Fibroblast of skin of left biceps (primary cell): ENCODE data around the gene GATD1.

Experiments used
- DNase-seq, 2 experiments: peaks; one replicate each; pipeline ENCODE4 v3.0.0-alpha.2; 2013; ENCODE audit warnings: low read depth in 2 of 2

GATD1 gene

DNA sequence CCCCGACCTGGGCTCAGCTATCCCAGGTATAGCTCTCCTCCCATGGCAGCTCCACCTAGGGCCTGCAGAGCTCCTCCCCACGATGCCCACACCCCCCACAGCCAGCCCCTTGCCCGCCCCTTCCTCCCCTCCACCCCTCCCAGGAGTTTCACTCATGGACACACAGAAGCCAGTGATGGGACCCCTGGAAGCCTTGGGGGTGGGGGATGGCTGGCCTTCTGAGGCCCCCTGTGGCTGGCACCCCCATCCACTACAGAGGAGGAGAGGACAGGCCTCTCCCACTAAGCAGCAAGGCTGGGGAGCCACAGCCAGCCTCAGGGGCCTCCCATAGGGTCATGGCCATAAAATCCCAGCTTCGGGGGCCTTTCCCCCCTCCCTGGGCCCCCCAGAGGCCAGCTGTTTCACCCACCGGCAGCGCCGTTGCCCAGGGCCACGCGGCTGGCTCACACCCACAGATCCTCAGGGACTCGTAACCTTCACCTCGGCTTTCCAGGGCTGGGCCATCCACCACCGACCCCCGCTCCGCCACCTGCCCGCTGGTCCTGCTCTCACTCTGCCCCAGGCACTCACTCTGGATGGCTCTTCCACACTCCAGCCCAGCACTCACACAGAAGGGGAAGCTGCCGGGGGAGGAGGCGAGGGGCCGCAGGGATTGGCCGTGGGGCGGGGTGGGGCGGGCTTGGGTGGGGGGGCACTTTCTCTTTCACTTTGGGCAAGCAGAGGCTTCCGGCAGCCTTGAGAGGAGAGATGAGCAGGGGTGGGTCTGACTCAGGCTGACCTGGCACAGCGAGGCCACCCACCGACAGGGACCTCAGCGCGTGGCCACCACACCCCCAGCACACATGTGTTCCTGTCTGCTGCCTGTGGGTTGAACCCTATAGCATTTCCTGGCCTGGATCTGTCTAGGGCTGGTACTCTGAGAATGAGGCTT lies 18.6 kb upstream of the GATD1 start:
- peak in 1 of 2 experiments; percentile 36 for DNase-seq

DNA sequence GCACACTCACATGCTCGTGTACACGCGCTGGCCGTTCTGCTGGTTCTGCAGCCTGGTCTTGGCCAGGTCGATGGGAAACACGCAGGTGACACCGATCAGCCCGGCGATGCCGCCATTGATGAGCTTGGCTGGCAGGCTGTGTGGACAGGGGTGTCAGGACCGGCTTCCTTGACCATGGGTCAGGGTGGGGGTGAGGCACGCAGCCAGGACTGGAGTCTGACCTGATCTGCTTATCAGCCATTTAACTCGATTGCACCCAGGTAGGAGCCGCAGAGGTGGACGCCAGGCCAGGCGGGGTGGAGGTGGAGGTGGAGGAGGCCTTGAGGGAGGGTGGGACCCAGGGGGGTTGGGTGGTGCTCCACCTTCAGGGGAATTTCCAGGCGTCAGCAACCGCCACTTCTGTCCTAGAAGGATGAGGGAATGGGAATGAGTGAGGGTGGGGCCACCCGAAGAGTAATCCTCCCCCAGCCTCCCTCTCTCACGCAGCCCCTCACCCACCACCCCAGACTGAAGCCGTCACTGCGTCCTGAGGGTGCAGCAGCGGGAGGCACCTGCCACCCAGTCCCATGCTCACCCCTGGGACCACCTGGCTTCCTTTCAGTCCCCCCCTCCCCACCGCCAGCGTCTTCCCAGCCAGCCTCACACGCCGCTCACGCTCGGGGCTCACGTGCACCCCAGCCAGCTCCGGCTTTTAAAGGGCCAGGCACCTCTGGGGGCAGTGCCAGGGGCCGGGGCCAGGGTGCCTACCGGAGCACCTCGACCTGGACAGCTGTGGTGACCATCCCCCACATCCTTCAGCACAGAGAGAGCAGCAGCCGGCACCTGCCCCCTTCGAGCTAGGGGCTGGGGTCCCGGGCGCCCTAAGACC lies 17.7 kb upstream of the GATD1 start:
- no peak for DNase-seq

DNA sequence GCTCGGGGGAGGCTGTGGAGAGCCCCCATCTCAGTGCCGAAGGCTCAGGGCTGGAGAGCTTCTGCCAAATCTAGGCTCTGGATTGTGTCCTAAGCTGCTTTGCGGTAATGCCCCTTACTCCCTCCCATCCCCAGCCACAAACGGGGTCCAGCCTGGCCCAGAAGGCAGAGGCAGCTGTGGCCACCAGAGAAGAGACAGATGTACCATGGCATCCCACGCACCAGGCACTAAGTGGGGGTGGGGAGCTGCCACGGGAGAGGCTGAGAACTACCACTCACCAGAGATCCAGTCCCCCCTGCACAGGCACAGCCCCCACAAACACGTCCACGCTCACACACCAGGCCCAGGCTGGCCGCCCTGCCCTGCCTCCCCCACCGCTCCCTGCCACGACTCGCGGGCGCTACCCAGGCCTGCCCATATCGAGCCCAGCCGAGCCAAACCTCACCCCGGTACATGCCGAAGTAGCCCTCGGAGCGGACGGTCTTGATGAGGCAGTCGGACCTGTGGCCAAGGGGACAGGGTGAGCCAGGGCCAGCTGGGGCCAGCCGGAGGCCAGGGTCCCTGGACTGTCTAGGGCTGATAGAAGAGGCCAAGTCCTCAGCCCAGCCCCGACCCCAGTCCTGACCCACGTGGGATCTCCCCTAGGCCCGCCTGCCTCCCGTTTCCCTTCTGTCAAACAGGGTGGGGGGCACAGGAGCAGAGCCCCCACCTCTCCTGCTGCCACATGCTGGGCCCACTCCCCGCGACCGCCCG lies 16.9 kb upstream of the GATD1 start:
- DNase-seq, result no peak

DNA sequence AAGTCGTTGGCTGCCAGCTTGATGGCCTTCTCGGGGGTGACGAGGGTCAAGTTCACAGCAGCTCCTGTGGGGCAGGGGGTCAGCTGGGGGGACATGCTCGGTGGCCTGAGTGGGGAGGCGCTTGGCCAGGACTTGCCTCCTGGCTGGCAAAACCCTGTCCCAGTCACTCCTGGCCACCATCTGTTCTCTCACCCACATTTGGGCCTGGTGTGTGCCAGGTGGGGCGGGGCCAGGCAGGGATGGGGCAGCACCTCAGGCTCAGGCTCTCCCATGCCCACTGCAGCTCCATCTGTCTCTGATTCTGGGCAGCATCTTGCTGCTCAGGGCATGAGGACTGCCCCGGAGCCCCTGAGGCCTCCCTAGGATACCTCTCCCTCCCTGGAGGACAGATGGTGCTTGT lies 16.3 kb upstream of the GATD1 start:
- no peak for DNase-seq

DNA sequence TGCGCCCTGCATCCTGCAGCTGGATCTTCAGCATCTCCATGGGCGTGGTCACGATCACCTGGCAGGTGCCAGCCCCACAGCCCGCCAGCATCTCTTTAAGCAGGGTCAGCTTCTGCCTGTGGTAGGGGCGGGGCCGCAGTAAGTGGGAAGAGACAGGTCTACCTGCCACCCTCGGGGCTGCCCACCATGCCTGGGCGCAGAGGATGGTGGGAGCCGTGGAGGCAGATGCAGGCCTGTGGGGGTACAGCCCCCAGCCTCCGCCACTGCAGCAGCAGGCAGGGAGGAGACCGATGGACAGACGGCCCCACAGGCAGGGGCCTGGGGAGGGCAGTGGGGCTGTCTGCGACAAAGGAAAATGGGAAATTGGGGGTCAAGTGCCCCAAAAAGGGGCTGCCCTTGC lies 15.6 kb upstream of the GATD1 start:
- no peak for DNase-seq

DNA sequence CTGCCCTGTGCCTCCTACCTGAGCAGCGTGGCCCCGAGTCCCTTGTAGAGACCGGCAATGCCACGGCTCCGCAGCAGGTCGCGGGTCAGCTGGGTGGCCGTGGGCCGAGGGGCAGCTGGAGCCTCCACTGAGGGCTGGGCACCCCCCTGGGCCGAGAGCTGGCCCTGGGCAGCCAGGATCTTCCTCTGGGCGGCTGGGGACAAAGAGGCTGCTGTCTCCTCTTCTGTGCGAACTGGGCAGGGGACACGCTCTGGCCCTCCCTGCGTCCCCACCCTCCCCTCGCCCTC lies 15.2 kb upstream of the GATD1 start:
- DNase-seq, result no peak

DNA sequence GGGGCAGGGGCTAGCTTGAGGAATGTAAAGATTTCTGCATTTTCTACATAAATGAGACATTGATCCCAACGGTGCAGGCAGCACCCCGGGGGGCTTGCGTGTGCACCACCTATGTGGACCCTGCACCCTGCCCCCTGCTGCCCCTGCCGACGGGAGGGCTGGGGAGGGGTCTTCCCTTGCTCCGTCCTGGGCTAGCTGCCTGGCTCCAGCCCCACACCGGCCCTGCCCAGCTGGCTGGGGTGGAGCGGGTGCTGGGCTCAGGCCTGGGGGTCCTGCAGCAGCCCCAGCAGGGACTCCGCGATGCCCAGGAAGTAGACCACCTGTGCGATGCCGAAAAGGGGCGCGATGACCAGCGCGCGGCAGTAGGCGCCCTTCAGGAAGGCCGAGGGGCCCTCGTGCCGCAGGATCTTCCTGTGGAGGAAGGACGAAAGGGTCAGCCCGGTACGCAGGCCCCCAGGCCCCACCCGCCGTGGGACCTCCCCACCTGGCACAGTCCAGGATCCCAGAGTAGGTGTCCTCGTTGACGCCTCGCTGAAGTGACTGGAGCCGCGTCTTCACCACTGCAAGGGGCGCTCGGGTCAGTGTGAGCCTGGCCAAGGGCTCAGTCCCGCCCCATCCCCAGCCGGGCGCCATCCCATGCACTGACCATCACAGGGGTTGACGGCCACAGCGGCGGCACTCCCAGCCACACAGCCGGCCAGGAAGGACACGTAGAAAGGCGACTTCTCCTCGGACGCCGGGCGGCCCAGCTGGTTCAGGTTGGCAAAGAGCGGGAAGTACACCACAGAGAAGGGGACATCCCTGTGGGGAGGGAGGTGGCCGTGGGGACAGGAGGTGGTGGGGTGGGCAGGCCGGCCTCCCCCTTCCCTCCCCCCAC lies 14.6 kb upstream of the GATD1 start:
- DNase-seq, result no peak

DNA sequence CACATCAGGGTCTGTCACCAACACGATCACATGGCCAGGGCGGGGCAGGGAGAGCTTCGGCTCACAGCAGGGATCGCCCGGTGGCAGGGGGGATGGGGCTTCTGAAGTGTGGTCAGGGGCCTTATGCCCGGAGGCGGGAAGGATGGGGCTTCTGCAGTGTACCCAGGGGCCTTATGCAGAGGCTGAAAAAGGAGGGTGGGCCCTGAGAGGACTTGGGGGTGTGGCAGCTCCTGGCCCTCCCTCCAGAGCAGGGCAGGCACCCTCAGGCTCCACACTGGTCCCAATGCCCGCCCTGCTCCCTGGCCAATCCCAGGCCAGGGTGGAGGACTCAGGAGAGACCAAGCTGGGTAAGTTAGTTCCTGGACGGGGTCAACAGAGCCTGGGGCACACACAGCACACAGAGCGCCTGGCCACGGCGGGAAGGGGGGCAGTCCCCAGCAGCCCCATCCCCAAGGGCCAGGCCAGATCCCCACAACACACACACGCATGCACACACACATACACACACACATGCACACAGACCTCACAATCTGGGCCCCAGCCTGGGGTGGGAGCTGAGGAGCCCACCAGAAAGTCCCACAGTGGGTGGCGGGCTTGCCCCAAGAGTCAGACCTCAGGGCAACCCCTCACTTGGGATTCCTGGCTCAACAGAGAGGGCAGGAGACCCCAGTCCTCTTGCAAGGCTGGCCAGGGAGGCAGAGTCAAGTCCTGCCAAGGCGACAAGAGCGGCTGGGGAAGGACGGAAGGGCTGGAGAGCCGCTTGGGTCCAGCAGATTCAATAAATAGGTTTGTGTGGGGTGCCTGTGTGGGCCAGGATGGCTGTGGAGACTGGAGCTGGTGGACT lies 13.7 kb upstream of the GATD1 start:
- DNase-seq, result no peak

DNA sequence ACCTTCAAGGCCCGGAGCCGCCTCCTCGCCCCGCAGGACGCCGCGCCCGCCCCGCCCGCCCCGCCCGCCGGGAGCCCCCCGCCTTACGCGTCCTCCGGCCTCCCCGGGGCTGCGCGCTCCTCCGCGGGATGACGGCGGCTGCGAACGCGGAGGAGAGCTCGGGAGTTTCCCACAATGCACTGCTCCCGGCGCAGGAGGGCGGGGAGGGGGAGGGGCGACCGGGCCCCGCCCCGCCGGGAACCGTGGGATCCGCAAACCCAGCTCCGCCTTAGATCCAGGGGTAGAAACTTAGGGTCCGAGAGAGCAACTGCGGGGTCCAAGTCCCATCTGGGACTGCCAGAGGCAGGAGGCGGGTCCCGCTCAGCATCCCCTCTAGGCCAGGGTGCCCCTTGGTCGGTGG lies 12.7 kb upstream of the GATD1 start, which contains the start of gene CEND1:
TSS of gene CEND1 (minus strand) at position 148 of the 400 bp plus-strand sequence. CDS start 1,514 bp downstream, outside the sequence.
- no peak for DNase-seq

DNA sequence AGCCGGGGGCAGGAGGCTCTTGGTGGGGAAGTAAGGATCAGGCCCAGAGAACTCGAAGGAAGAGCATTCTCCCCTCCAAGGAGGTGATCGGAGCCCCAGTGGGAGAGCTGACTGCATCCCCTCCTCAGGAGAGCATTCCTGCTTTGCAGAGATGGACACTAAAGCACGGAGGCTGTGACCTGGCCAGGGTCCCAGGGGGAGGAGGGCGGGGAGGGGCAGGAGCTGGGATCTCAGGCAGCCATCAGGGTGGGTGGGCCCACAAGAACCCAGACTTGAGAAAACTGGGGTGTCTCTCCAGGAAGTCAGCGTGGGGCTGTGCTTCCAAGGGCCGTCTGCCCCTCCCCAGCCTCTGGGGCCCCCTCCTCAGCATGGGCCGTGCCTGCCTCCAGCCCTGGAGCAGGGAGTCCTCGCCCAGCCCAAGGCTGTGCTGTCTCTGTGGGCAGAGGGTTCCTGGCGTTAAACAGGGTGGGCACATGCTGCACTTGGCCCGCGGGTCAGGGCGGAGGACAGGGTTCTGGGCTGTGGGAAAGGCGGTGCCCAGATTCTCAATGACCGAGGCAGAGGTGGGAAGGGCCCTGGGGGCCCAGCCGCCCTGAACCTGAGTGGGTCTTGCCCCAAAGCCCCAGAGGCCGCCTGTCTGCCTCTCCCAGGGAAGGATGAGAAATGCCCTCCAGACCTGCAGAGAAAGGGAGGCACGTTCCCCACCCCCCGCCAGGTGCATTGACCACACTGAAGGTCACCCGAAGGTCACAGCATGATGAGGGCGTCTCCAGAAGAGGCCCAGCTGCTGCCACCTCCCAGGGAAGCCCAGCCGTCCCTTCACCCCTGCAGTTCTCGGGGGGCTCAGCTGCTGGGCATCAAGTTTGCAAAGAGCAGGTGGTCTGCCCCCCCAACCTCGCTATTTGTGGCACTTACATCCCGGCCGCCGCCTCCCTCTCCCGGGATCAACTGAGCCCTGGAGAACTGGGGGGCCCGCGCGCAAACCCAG lies 12.0 kb upstream of the GATD1 start:
- no peak for DNase-seq

DNA sequence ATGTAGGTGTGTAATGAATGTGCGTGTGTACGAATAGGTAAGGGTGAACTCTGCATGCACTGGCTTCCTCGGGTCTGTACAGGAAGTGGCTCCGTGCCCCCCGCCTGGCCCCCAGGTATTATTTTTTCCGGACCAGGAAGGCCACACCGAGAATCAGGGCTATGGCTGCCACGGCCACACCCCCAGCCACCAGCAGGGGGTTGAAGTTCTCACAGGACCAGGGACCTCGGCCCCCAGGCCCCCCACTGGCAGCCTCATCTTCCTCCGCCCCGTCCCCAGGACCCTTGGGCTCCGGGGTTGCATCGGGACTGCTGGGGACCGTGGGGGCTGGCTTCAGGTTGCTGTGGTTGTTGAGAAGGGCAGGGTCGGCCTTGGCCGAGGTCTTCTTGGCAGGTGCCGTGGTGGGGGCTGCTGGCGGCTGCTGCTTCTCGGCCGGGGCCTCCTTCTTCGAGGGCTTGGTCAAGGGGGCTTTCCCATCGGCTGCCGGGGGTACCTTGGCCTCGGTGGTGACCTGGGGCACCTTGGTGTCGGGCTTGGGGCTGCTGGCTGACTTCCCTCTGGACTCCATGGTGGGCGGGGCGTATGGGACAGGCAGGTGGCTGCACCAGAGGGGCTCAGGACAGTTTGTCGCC lies 10.8 kb upstream of the GATD1 start:
- no peak for DNase-seq

DNA sequence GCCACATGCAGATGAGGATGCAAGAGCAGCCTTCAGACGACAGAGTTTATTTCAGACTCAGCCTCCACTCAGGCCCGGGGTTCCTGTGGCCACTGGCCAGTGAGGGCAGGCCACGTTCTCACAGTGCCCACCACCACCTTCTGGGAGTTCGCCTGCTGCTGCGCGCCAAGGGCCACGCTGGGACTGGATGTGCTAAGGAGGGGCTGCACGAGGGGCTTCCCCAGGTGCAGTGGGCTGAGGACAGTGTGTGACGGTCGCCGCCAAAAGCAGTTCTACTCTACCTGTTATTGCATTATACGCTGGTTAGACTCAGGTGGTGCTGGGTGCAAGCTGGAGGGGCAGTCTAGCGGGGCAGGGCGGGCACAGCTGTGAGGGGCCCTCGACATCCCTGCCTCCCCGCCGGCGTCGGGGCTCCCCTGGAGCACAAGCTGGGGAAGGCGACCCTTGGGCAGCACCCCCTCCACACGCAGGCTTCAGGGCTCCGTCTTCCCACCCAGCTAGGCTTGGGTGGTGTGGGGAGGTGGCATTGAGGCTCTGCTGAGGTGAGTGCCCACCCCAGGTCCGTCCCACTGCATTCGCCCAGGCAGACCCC lies 9.9 kb upstream of the GATD1 start:
- no peak for DNase-seq

DNA sequence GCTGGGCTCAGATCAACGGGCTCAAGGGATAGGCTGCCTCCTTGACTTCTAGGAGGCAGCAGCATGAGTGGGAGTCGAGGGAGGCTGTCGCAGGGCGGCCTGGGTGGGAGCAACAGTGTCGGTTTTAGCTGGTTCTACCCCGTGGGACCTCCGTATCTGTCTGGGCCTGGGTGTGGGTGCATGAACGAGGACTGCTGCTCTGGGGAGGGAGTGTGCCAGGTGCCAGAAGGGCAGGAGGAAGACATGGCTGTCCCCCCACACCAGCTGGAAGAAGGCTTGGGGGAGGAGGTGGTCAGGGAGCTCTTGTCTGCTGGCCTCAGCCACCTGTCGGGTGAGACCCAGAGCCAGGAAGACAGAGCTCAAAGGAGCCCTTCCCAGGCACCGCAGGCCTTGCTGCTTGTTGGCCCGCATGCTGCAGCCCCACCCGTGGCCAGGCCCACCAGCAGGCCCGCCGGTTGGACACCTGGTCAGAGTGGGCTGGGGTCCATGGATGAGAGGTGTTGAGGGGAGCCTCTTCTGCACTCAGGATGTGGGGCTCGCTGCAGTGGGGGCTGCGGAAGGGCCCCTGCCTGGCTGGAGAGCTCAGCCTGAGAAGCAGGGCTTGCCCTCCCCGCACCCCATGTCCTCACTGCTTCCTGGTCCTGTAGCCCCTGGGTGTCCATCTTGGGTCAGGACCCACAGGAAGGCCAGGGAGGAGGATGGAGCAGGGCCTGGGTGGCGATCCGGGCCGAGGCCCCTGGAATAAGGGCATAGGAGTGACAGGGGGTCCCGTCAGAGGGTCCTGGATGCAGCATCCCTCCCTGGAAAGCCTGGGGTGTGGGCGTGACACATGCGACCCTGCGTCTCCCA lies 9.2 kb upstream of the GATD1 start:
- no peak for DNase-seq

DNA sequence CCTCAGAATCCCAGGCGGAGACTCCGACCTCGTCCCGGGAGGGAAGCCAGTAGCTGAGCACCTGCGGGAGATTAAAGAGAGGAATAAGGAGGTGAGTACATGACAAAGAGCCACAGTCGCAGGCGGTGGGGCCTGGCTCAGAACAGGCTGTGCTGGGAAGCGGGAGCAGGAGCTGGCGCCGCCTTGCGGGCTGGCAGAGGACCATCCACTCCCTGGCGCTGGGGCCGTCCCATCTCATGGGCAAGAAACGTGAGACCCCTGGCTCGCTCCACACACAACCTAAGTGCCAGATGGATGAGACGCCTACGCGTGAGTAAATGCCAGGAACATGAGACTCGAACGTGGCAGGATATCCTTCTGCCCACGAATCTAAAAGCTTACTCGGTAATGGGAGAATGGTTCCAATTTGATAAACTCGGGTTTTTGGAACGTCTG lies 6.3 kb upstream of the GATD1 start:
- DNase-seq, result peak; percentile 64 to 67

DNA sequence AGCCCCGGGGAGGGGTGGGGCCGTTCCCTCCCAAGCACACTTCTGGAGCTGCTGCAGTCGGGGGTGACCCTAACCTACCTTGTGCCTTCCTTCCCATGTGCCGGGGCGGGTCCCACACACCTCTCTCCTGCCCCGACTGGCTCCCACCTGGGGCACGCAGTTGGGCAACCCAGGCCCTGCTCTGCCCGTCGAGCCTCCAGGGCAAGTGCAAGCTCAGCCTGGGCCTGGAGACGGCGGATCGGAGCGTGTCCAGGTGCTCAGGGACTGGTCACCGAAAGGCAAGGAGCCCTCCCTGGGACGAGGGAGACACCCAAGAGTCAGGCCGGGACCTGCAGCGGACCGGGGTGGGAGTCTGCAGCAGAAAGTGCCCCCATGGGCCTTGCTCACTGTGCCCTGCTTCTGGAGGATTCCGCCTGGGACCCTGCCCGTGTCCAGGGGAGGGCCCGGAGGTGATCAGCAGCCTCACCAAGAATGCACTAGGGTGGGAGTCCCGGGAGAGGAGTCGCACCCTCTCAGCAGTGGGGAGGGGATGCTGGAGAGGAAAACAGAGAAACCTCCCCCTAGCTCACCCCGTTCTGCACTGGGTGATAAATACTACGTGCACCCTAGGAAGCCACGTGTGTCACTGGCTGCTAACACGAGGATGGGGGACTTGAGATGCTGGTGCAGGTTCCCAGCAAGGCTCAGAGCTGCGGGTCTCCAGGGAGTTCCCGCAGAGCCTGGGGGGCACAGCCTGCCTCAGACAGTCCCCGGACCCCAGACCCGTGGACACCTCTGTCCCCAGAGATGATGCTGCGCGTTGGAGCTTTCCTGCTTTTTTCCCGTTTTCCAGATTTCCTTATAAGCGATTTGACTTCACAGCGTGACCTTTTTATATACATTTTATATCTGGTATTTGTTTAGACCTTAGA lies 5.2 kb upstream of the GATD1 start:
- no peak for DNase-seq

DNA sequence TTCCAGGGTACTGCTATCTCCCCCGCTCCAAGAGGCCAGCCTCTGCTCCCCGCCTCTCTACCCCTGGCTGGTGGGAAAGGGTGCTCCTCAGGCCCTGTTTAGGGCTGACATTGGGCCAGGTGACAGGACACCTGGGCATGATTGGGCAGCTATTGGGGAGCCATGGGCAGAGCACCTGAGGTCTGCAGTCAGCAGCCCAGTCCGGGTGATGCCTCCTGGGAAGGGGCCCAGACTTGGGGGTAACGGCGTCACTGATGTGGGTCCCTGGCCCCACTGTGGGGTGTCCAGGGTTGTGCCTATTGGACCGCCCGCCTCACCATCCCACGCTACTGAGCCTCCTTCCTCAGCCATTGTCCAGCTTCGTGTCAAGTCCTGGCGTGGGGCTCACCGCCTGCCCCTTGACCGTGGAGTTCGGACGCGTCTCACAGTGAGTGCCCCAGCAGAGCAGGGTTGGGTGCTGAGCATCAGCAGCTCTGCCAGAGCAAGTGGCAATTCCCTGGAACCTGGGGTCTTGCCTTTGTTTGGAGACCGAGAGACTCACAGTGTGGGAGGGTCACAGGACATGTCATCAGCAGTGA lies 2.8 kb upstream of the GATD1 start:
- no peak for DNase-seq
